Ovary (tissue), 3 donors: ENCODE measurements around the gene HEMGN.

ENCODE experiments used
- POLR2A ChIP-seq: fragments of 450-650 bp; IDR thresholded peaks from one replicate; pipeline ENCODE4 v1.6.1; 2017; ENCODE audit warnings: antibody characterized with exemption, mild to moderate bottlenecking, moderate library complexity
- TF ChIP-seq, protein P1 (sequence below), 3 donors: fragments of 450-650 bp in 2 of 3; fragments of 200-600 bp in 1 of 3; IDR thresholded peaks; one replicate each; pipeline versions ENCODE4 v1.5.1 to v1.8.0; 2016 to 2022; ENCODE audit warnings: antibody characterized with exemption in 3 of 3, mild to moderate bottlenecking in 1 of 3
- donor health status: DM: no; HTN: no; CAD: no.

GRCh38 chr9:97958812-97959511 is 21.0 kb upstream of the HEMGN start:
- TF ChIP-seq, protein P1, sequence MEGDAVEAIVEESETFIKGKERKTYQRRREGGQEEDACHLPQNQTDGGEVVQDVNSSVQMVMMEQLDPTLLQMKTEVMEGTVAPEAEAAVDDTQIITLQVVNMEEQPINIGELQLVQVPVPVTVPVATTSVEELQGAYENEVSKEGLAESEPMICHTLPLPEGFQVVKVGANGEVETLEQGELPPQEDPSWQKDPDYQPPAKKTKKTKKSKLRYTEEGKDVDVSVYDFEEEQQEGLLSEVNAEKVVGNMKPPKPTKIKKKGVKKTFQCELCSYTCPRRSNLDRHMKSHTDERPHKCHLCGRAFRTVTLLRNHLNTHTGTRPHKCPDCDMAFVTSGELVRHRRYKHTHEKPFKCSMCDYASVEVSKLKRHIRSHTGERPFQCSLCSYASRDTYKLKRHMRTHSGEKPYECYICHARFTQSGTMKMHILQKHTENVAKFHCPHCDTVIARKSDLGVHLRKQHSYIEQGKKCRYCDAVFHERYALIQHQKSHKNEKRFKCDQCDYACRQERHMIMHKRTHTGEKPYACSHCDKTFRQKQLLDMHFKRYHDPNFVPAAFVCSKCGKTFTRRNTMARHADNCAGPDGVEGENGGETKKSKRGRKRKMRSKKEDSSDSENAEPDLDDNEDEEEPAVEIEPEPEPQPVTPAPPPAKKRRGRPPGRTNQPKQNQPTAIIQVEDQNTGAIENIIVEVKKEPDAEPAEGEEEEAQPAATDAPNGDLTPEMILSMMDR (IDR thresholded peaks at IDR 0.05): no peak
- no peak for TF ChIP-seq POLR2A
